Right atrium auricular region (tissue), 2 donors: ENCODE measurements around the gene MFN1. TPM values are rescaled to one million over a fixed set of nuclear protein-coding genes. Genes with fewer than 3 reads are reported as not detected.

Experiments
- DNase-seq: peaks from one replicate; pipeline ENCODE4 v3.0.0-alpha.2; 2019; ENCODE audit warnings: low spot score
- H3K27ac ChIP-seq, 2 donors: fragments of 200-600 bp; sonication (generic); 1 replicate in 1 of 2; 2 replicates in 1 of 2; pipeline ENCODE4 v1.5.1; 2016 to 2019
- H3K27me3 ChIP-seq, 2 donors: fragments of 200-600 bp; sonication (generic); one replicate each; pipeline versions ENCODE4 v1.5.1 to v1.6.0; 2017 to 2019
- H3K36me3 ChIP-seq: fragments of 200-600 bp; sonication (generic); one replicate; pipeline ENCODE4 v1.5.1; 2016
- H3K4me1 ChIP-seq, 2 donors: fragments of 200-600 bp; sonication (generic); one replicate each; pipeline versions ENCODE4 v1.5.1 to v1.6.0; 2017 to 2019
- H3K4me3 ChIP-seq, 2 donors: fragments of 200-600 bp; sonication (generic); 1 replicate in 1 of 2; 2 replicates in 1 of 2; pipeline ENCODE4 v1.5.1; 2017 to 2019; ENCODE audit warnings: mild to moderate bottlenecking in 1 of 2, moderate library complexity in 1 of 2
- H3K9me3 ChIP-seq, 2 donors: fragments of 200-600 bp; sonication (generic); one replicate each; pipeline ENCODE4 v1.5.1; 2019
- CTCF ChIP-seq, 2 donors: fragments of 200-600 bp; sonication (generic); IDR thresholded peaks; one replicate each; pipeline ENCODE4 v1.5.1; 2019; ENCODE audit warnings: antibody characterized with exemption in 2 of 2
- total RNA-seq, 2 donors: library from RNA; depleted of rRNA; stranded (reverse); fragments of >200 nt; gene quantifications; one replicate each; pipeline ENCODE4 v1.1.0, GENCODE V29; 2016

Gene MFN1
- total RNA-seq, 2 donors from 2014 or later, result 30.5 to 68.0 TPM

- Histone ChIP-seq H3K36me3 (peaks cover 50% of the 10 kb centered on the region), H3K27ac (no peak overlapping the region), H3K4me3 (no peak overlapping the region), H3K4me1 (peaks cover 0 to 4% of the 10 kb centered on the region in 2 donors), H3K27me3 (no peaks in the 10 kb centered on the region), H3K9me3 (no peaks in the 10 kb centered on the region)
- DNase-seq, result no peak
- TF ChIP-seq CTCF (IDR thresholded peaks at IDR 0.05), result no peak
Observed at GRCh38 chr3:179391906-179392305, 44.4 kb downstream of the MFN1 start.

DNA sequence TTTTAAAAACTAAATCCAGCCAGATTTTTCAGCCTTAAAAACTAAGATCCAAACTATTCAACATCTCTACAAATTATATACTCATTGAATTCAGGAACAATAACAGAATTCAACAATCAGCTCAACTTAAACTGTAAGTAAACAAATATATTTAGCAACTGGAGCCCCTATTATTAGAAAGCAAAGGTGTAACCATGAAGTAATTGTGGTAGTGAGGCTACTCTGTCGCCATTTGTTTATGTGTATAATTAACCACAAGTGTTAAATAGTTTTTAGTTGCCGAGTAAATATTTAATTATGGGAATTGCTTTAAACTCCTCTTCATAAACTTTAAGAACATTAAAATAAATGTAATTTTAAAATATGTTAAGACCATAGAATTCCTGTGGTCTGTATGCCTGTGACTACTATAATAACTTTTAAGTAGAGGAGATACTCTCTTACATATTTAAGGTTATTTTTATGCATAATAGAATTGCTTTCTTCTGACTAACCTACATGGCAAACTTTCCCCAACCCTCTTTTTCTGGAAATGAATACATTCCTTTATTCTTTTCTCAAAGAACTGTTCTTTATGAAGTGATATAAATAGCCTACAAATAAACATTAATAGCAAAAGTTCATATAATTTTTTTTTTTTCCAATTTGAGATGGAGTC, 51.2 kb downstream of the MFN1 start:
- Histone ChIP-seq H3K27ac (no peak overlapping the region), H3K4me3 (no peak overlapping the region), H3K9me3 (no peaks in the 10 kb centered on the region), H3K36me3 (peaks cover 54% of the 10 kb centered on the region), H3K4me1 (no peaks in the 10 kb centered on the region), H3K27me3 (no peaks in the 10 kb centered on the region)
- no peak for TF ChIP-seq CTCF (IDR thresholded peaks at IDR 0.05)
- no peak for DNase-seq

DNA sequence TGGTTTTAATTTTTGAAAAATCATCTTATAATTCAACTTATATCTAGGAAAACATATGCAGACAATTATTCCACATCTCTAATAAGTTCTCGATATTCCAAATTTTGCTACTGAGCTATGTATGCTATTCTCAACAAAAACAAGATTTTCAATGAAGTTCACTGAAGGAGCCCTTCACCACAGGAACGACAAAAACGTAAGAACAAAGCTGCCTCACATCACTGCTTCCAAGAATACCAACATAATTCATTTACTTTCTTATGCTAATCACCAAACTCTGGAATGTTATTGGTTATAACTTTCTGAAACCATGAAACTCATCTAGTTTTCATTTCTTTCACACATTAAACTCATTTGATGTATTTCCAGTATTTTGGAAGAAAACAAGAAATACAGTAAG, 54.1 kb downstream of the MFN1 start:
- Histone ChIP-seq H3K36me3 (peaks cover 48% of the 10 kb centered on the region), H3K4me1 (no peaks in the 10 kb centered on the region)

GRCh38 chr3:179402963-179403362, 55.5 kb downstream of the MFN1 start:
- Histone ChIP-seq H3K27me3 (no peaks in the 10 kb centered on the region), H3K4me3 (no peak overlapping the region), H3K27ac (no peak overlapping the region), H3K36me3 (peaks cover 47% of the 10 kb centered on the region), H3K9me3 (no peaks in the 10 kb centered on the region), H3K4me1 (no peaks in the 10 kb centered on the region)
- TF ChIP-seq CTCF (IDR thresholded peaks at IDR 0.05), result no peak
- DNase-seq, result no peak

More for the DNA sequence above, 54.1 kb downstream of the MFN1 start:
- Histone ChIP-seq H3K27ac (no peak overlapping the region), H3K4me3 (no peak overlapping the region), H3K9me3 (no peaks in the 10 kb centered on the region), H3K27me3 (no peaks in the 10 kb centered on the region)
- DNase-seq, result no peak
- no peak for TF ChIP-seq CTCF (IDR thresholded peaks at IDR 0.05)

- Histone ChIP-seq H3K9me3 (no peaks in the 10 kb centered on the region), H3K4me1 (no peaks in the 10 kb centered on the region), H3K27ac (no peak overlapping the region), H3K27me3 (no peaks in the 10 kb centered on the region), H3K4me3 (no peak overlapping the region), H3K36me3 (peaks cover 51% of the 10 kb centered on the region)
- no peak for TF ChIP-seq CTCF (IDR thresholded peaks at IDR 0.05)
- no peak for DNase-seq
Observed at GRCh38 chr3:179404307-179404706, 56.8 kb downstream of the MFN1 start.

DNA sequence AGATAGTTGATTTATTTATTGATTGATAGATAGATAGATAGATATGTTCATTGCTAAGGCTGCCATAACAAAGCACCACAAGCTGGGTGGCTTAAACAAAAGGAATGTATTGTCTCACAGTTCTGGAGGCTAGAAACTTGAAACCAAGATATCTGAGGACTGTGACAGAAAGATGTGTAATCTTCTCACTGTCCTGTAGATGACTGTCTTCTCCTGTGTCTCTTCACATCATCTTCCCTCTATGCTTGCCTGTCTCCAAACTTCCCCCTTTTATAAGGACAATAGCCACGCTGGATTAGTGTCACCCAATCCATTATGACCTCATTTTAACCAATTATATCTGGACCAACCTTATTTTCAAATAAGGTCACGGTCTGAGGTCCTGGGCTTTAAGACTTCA, 62.8 kb downstream of the MFN1 start:
- DNase-seq, result no peak

More for the DNA sequence above, 62.8 kb downstream of the MFN1 start:
- H3K36me3 ChIP-seq, result peaks cover 39% of the 10 kb centered on the region
- H3K4me1 ChIP-seq, result no peaks in the 10 kb centered on the region
- H3K27me3 ChIP-seq, result no peaks in the 10 kb centered on the region
- no peak overlapping the region for H3K27ac ChIP-seq
- H3K9me3 ChIP-seq, result no peaks in the 10 kb centered on the region
- no peak for TF ChIP-seq CTCF (IDR thresholded peaks at IDR 0.05)
- H3K4me3 ChIP-seq, result no peak overlapping the region
